CD4-positive, alpha-beta T cell treated with Interferon alpha-2 for 1 hour (primary cell): ENCODE measurements around the gene SLC9A7.

ENCODE experiments used
- DNase-seq, 2 donors: peaks; one replicate each; pipeline ENCODE4 v3.0.0-alpha.2; 2020 to 2022

SLC9A7 gene

GRCh38 chrX:46698691-46699090 lies 60.2 kb downstream of the SLC9A7 start:
- no peak for DNase-seq

GRCh38 chrX:46695491-46695890 lies 63.4 kb downstream of the SLC9A7 start:
- no peak for DNase-seq

GRCh38 chrX:46694549-46694948 lies 64.4 kb downstream of the SLC9A7 start:
- no peak for DNase-seq

- no peak for DNase-seq
Measured at GRCh38 chrX:46693149-46693548, 65.8 kb downstream of the SLC9A7 start.

- DNase-seq: no peak
Measured at GRCh38 chrX:46690818-46691217, 68.1 kb downstream of the SLC9A7 start.

GRCh38 chrX:46687619-46688018 lies 71.3 kb downstream of the SLC9A7 start:
- no peak for DNase-seq

GRCh38 chrX:46686003-46686645 lies 72.8 kb downstream of the SLC9A7 start:
- DNase-seq: peak; percentile 28 to 59

- no peak for DNase-seq
Measured at GRCh38 chrX:46683048-46683447, 75.9 kb downstream of the SLC9A7 start.

GRCh38 chrX:46681849-46682248 lies 77.1 kb downstream of the SLC9A7 start:
- DNase-seq: no peak

- DNase-seq: no peak
Measured at GRCh38 chrX:46678232-46678631, 80.7 kb downstream of the SLC9A7 start.

- DNase-seq: no peak
Measured at GRCh38 chrX:46676399-46677356, 82.2 kb downstream of the SLC9A7 start.

GRCh38 chrX:46673620-46674359 lies 85.1 kb downstream of the SLC9A7 start:
- DNase-seq: no peak

GRCh38 chrX:46670316-46670715 lies 88.6 kb downstream of the SLC9A7 start:
- no peak for DNase-seq

- DNase-seq: no peak
Measured at GRCh38 chrX:46666831-46667230, 92.1 kb downstream of the SLC9A7 start.

GRCh38 chrX:46665232-46666152 lies 93.4 kb downstream of the SLC9A7 start:
- DNase-seq: no peak

GRCh38 chrX:46662188-46662958 lies 96.5 kb downstream of the SLC9A7 start:
- no peak for DNase-seq

GRCh38 chrX:46653482-46653881 lies 105.4 kb downstream of the SLC9A7 start:
- DNase-seq: no peak

GRCh38 chrX:46649421-46650260 lies 109.3 kb downstream of the SLC9A7 start:
- DNase-seq: no peak

GRCh38 chrX:46648660-46649059 lies 110.3 kb downstream of the SLC9A7 start:
- no peak for DNase-seq

- no peak for DNase-seq
Measured at GRCh38 chrX:46647251-46647650, 111.7 kb downstream of the SLC9A7 start.

- DNase-seq: no peak
Measured at GRCh38 chrX:46645614-46646013, 113.3 kb downstream of the SLC9A7 start.
